ENCODE results near the gene PNMA6E.

Gene PNMA6E

DNA sequence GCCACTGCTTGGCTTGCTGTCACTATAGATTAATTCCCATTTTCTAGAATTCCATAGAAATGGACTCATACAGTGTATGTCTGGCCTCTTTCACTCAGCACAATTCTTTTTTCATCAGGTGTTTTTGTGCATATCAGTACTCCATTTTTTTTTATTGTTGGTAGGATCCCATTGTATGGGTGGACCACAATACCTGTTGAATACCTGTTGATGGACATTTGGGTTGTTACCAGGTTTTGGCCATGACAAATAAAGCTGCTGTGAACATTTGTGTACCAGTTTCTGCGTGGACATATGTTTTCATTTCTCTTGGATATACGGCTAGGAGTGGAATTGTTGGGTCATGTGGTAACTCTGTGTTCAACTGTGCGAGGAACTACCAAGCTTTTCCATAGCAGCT lies 25.1 kb upstream of the PNMA6E start:
- Histone ChIP-seq H3K36me3 (ENCODE audit: control insufficient read depth in 2 of 2, insufficient read depth in 1 of 2, low read length in 2 of 2) (no peaks in the 10 kb centered on the region), H3K9me3 (ENCODE audit: control insufficient read depth, insufficient read depth, low read depth, low read length) (no peaks in the 10 kb centered on the region), H3K27ac (ENCODE audit: extremely low read depth, low read depth, low read length) (no peak overlapping the region), H3K4me1 (ENCODE audit: control insufficient read depth, insufficient read depth, low read length) (no peaks in the 10 kb centered on the region), H3K4me3 (ENCODE audit: low read depth, low read length) (no peak overlapping the region)
- TF ChIP-seq ZNF843 (tag by site-specific recombination; IDR thresholded peaks at IDR 0.05) (no peak), SCRT1 (tag by site-specific recombination; IDR thresholded peaks at IDR 0.05; ENCODE audit: borderline replicate concordance) (peak; percentile 89), SCRT2 (tag by site-specific recombination; IDR thresholded peaks at IDR 0.05) (peak; percentile 89)
- ChIA-PET CTCF (no interaction called here), POLR2A (no interaction called here)

DNA sequence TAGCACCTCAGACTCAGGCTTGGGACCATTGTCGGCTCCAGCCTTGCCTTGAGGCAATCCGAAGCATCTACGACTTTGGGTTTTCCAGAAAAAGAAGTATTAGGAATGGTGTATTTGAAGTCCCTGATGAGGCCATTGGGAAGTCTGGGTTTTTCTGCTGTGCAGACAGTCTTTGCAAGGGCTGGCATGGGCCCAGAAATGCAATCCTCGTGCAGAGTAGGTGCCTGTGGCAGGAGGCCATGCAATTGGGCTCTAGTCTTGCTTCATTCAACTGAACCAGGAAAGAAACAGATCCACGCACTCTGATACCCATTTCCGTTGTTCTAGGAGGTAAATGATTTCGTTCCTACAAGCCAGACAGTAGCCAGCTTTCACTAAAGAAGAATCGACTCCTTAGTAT lies 22.5 kb upstream of the PNMA6E start:
- no peaks in the 10 kb centered on the region for H3K9me3 ChIP-seq (ENCODE audit: control insufficient read depth, insufficient read depth, low read depth, low read length)
- no peaks in the 10 kb centered on the region for H3K4me1 ChIP-seq (ENCODE audit: control insufficient read depth, insufficient read depth, low read length)
- ChIA-PET CTCF (interaction anchor here (0.6 to 0.9 kb wide), 2 partner anchors 37 to 59 kb away, joined by 3 read pairs; no protein-coding TSS in a partner anchor), POLR2A (no interaction called here)
- no peak overlapping the region for H3K4me3 ChIP-seq (ENCODE audit: low read depth, low read length)
- no peak for TF ChIP-seq REPIN1 (tag by site-specific recombination; IDR thresholded peaks at IDR 0.05; ENCODE audit: low read depth)
- TF ChIP-seq, protein P1, sequence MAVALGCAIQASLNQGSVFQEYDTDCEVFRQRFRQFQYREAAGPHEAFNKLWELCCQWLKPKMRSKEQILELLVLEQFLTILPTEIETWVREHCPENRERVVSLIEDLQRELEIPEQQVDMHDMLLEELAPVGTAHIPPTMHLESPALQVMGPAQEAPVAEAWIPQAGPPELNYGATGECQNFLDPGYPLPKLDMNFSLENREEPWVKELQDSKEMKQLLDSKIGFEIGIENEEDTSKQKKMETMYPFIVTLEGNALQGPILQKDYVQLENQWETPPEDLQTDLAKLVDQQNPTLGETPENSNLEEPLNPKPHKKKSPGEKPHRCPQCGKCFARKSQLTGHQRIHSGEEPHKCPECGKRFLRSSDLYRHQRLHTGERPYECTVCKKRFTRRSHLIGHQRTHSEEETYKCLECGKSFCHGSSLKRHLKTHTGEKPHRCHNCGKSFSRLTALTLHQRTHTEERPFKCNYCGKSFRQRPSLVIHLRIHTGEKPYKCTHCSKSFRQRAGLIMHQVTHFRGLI (tag by site-specific recombination; IDR thresholded peaks at IDR 0.05) = no peak
- TF ChIP-seq ZFP41 (tag by site-specific recombination; IDR thresholded peaks at IDR 0.05; ENCODE audit: borderline replicate concordance) = no peak
- H3K27ac ChIP-seq (ENCODE audit: extremely low read depth, low read depth, low read length) = no peak overlapping the region
- no peaks in the 10 kb centered on the region for H3K36me3 ChIP-seq (ENCODE audit: control insufficient read depth in 2 of 2, insufficient read depth in 1 of 2, low read length in 2 of 2)

DNA sequence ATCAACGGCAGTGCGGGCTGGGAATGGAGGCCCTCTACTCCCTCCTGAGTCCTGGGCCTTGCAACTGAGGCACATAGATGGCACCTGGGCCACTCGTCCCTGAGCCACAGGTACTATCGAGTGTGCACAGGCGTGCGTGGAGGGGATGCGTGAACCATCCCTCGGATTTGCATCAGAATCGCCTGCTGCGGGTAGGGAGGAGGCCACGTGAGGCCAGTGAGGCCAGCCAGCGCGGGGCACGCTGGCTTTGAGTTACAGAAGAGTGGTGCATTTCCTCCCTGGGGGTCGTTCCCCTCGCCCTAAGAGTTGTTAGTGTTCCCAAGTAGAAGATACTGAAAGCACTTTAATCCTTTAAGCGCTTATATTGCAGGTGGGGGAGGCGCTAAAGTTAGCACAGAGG lies 20.7 kb upstream of the PNMA6E start:
- no peaks in the 10 kb centered on the region for H3K36me3 ChIP-seq (ENCODE audit: control insufficient read depth in 2 of 2, insufficient read depth in 1 of 2, low read length in 2 of 2)
- H3K27ac ChIP-seq (ENCODE audit: extremely low read depth, low read depth, low read length) = no peak overlapping the region
- no peak for TF ChIP-seq ZNF404 (tag by site-specific recombination; IDR thresholded peaks at IDR 0.05)
- no peak for TF ChIP-seq ZNF624 (tag by site-specific recombination; IDR thresholded peaks at IDR 0.05)
- TF ChIP-seq, protein P2, sequence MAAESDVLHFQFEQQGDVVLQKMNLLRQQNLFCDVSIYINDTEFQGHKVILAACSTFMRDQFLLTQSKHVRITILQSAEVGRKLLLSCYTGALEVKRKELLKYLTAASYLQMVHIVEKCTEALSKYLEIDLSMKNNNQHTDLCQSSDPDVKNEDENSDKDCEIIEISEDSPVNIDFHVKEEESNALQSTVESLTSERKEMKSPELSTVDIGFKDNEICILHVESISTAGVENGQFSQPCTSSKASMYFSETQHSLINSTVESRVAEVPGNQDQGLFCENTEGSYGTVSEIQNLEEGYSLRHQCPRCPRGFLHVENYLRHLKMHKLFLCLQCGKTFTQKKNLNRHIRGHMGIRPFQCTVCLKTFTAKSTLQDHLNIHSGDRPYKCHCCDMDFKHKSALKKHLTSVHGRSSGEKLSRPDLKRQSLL (tag by site-specific recombination; IDR thresholded peaks at IDR 0.05) = no peak
- TF ChIP-seq YY1 (tag by site-specific recombination; IDR thresholded peaks at IDR 0.05) = no peak
- no peak for TF ChIP-seq ZNF544 (tag by site-specific recombination; IDR thresholded peaks at IDR 0.05)
- TF ChIP-seq ZNF621 (tag by site-specific recombination; IDR thresholded peaks at IDR 0.05) = no peak
- no peak for TF ChIP-seq ZNF211 (tag by site-specific recombination; IDR thresholded peaks at IDR 0.05; ENCODE audit: low read depth)
- H3K9me3 ChIP-seq (ENCODE audit: control insufficient read depth, insufficient read depth, low read depth, low read length) = no peaks in the 10 kb centered on the region
- ChIA-PET POLR2A (no interaction called here), CTCF (no interaction called here)
- H3K4me3 ChIP-seq (ENCODE audit: low read depth, low read length) = no peak overlapping the region
- H3K4me1 ChIP-seq (ENCODE audit: control insufficient read depth, insufficient read depth, low read length) = no peaks in the 10 kb centered on the region

DNA sequence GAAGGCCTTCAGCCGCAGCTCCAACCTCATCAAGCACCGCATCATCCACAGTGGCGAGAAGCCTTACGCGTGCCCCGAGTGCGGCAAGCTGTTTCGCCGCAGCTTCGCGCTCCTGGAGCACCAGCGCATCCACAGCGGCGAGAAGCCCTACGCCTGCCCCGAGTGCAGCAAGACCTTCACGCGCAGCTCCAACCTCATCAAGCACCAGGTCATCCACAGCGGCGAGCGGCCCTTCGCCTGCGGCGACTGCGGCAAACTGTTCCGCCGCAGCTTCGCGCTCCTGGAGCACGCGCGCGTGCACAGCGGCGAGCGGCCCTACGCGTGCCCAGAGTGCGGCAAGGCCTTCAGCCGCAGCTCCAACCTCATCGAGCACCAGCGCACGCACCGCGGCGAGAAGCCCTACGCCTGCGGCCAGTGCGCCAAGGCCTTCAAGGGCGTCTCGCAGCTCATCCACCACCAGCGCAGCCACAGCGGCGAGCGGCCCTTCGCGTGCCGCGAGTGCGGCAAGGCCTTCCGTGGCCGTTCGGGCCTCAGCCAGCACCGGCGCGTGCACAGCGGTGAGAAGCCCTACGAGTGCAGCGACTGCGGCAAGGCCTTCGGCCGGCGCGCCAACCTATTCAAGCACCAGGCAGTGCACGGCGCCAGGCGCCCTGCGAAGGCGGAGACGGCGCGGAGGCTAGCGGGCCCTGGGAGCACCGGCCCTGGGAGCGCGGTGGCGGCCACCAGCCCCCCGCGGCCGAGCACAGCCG lies 19.9 kb upstream of the PNMA6E start:
- Histone ChIP-seq H3K27ac (ENCODE audit: extremely low read depth, low read depth, low read length) (no peak overlapping the region), H3K9me3 (ENCODE audit: control insufficient read depth, insufficient read depth, low read depth, low read length) (no peaks in the 10 kb centered on the region), H3K4me3 (ENCODE audit: low read depth, low read length) (no peak overlapping the region), H3K36me3 (ENCODE audit: control insufficient read depth in 2 of 2, insufficient read depth in 1 of 2, low read length in 2 of 2) (no peaks in the 10 kb centered on the region), H3K4me1 (ENCODE audit: control insufficient read depth, insufficient read depth, low read length) (no peaks in the 10 kb centered on the region)
- ChIA-PET POLR2A (no interaction called here), CTCF (interaction anchor here (0.6 kb wide), 1 partner anchor 39 kb away, joined by 4 read pairs; no protein-coding TSS in a partner anchor)
- no peak for TF ChIP-seq SALL2 (tag by site-specific recombination; IDR thresholded peaks at IDR 0.05; ENCODE audit: borderline replicate concordance)
- TF ChIP-seq ZSCAN16 (tag by site-specific recombination; IDR thresholded peaks at IDR 0.05) = no peak
- TF ChIP-seq ZNF768 (tag by site-specific recombination; IDR thresholded peaks at IDR 0.05) = no peak
- no peak for TF ChIP-seq GLI4 (tag by site-specific recombination; IDR thresholded peaks at IDR 0.05)
- no peak for TF ChIP-seq ZNF624 (tag by site-specific recombination; IDR thresholded peaks at IDR 0.05)
- TF ChIP-seq HOXC10 (CRISPR knock-in tag; IDR thresholded peaks at IDR 0.05) = no peak
- no peak for TF ChIP-seq ZBTB48 (tag by site-specific recombination; IDR thresholded peaks at IDR 0.05)
- TF ChIP-seq ZBTB17 (tag by site-specific recombination; IDR thresholded peaks at IDR 0.05) = no peak
- TF ChIP-seq, protein P3, sequence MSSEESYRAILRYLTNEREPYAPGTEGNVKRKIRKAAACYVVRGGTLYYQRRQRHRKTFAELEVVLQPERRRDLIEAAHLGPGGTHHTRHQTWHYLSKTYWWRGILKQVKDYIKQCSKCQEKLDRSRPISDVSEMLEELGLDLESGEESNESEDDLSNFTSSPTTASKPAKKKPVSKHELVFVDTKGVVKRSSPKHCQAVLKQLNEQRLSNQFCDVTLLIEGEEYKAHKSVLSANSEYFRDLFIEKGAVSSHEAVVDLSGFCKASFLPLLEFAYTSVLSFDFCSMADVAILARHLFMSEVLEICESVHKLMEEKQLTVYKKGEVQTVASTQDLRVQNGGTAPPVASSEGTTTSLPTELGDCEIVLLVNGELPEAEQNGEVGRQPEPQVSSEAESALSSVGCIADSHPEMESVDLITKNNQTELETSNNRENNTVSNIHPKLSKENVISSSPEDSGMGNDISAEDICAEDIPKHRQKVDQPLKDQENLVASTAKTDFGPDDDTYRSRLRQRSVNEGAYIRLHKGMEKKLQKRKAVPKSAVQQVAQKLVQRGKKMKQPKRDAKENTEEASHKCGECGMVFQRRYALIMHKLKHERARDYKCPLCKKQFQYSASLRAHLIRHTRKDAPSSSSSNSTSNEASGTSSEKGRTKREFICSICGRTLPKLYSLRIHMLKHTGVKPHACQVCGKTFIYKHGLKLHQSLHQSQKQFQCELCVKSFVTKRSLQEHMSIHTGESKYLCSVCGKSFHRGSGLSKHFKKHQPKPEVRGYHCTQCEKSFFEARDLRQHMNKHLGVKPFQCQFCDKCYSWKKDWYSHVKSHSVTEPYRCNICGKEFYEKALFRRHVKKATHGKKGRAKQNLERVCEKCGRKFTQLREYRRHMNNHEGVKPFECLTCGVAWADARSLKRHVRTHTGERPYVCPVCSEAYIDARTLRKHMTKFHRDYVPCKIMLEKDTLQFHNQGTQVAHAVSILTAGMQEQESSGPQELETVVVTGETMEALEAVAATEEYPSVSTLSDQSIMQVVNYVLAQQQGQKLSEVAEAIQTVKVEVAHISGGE (tag by site-specific recombination; conservative IDR thresholded peaks at IDR 0.05; ENCODE audit: low read depth) = no peak
- no peak for TF ChIP-seq REPIN1 (tag by site-specific recombination; IDR thresholded peaks at IDR 0.05; ENCODE audit: low read depth)

All from HEK293 (cell line).